NB4 (cell line): ENCODE results near the gene SRC.
A peak's percentile ranks its signal among the peaks of the same experiment; 100 is the strongest.

ENCODE experiments used
- DNase-seq: peaks from one replicate; pipeline ENCODE4 v3.0.0; 2010; ENCODE audit warnings: low read depth
- H3K4me3 ChIP-seq: one replicate; pipeline ENCODE4 v1.5.1; 2011; ENCODE audit warnings: mild to moderate bottlenecking, low read depth, low read length, moderate library complexity
- CTCF ChIP-seq: IDR thresholded peaks from one replicate; pipeline ENCODE4 v1.5.1; 2012; ENCODE audit warnings: low read depth, low read length
- MAX ChIP-seq: IDR thresholded peaks from 2 replicates; pipeline ENCODE4 v1.6.1; 2011; ENCODE audit warnings: low read depth, low read length
- MYC ChIP-seq: IDR thresholded peaks from 2 replicates; pipeline ENCODE4 v1.6.1; 2011; ENCODE audit warnings: low read depth, low read length
- POLR2A ChIP-seq: IDR thresholded peaks from 2 replicates; pipeline ENCODE4 v1.6.1; 2011; ENCODE audit warnings: mild to moderate bottlenecking; ENCODE audit not compliant: insufficient read length; ENCODE audit errors: extremely low read depth

SRC gene

GRCh38 chr20:37345339-37346235 lies at the start of gene SRC:
Gene SRC, plus strand, starts transcription at chr20:37346140. Its CDS starts 38,014 bp downstream, at chr20:37384154.
- peak; percentile 49 for DNase-seq
- TF ChIP-seq MAX (no peak), MYC (no peak), CTCF (no peak), POLR2A (no peak)
- no peak within 1 kb of the TSS for H3K4me3 ChIP-seq

- DNase-seq, result peak; percentile 49
- no peak overlapping the region for H3K4me3 ChIP-seq
- TF ChIP-seq POLR2A, result no peak
- TF ChIP-seq CTCF, result no peak
These were observed 49.6 kb upstream of the SRC start for GRCh38 chr20:37296371-37296770.

- no peak overlapping the region for H3K4me3 ChIP-seq
- TF ChIP-seq POLR2A (no peak), MYC (no peak), CTCF (no peak), MAX (no peak)
- DNase-seq, result no peak
These were observed 48.7 kb upstream of the SRC start for GRCh38 chr20:37297066-37297736.

GRCh38 chr20:37298190-37298939 lies 47.6 kb upstream of the SRC start:
- no peak overlapping the region for H3K4me3 ChIP-seq
- TF ChIP-seq POLR2A (no peak), MAX (no peak), CTCF (no peak), MYC (no peak)
- DNase-seq, result peak; percentile 85

- no peak for TF ChIP-seq POLR2A
- no peak for TF ChIP-seq MYC
- TF ChIP-seq MAX, result no peak
- TF ChIP-seq CTCF, result no peak
- no peak overlapping the region for H3K4me3 ChIP-seq
- no peak for DNase-seq
These were observed 46.0 kb upstream of the SRC start for GRCh38 chr20:37299718-37300528.
